ENCODE data around the gene MPI. TPM values are rescaled to one million over a fixed set of nuclear protein-coding genes. Genes with fewer than 3 reads are reported as not detected.

MPI gene
- polyA plus RNA-seq, 3 donors, result 66.1 to 71.9 (median 69.4) TPM

Other genes starting within 250 kb of the MPI start
- 10 to 100 TPM; 41.8 to 44.1 (median 42.0) TPM for gene EDC3, start 194.0 kb upstream of the MPI start, polyA plus RNA-seq (ENCODE audit: insufficient read length in 3 of 3)
- gene CYP1A1, start 164.5 kb upstream of the MPI start, polyA plus RNA-seq (ENCODE audit: insufficient read length in 3 of 3), result under 1 TPM in 1 of 3 donors, not detected in 2; 0.12 TPM
- under 1 TPM; 0.13 to 0.38 (median 0.23) TPM for gene CYP1A2, start 141.2 kb upstream of the MPI start, polyA plus RNA-seq (ENCODE audit: insufficient read length in 3 of 3)
- gene CSK, start 108.0 kb upstream of the MPI start, polyA plus RNA-seq (ENCODE audit: insufficient read length in 3 of 3), result 10 to 100 TPM; 42.2 to 53.4 (median 47.1) TPM
- not detected for gene LMAN1L, start 77.2 kb upstream of the MPI start, polyA plus RNA-seq (ENCODE audit: insufficient read length in 3 of 3)
- gene CPLX3, start 63.4 kb upstream of the MPI start, polyA plus RNA-seq (ENCODE audit: insufficient read length in 3 of 3), result not detected
- gene ULK3, start 46.9 kb upstream of the MPI start, polyA plus RNA-seq (ENCODE audit: insufficient read length in 3 of 3), result 10 to 100 TPM; 27.9 to 33.5 (median 31.1) TPM
- 10 to 100 TPM; 69.1 to 71.3 (median 69.7) TPM for gene SCAMP2, start 16.7 kb upstream of the MPI start, polyA plus RNA-seq (ENCODE audit: insufficient read length in 3 of 3)
- 10 to 100 TPM; 51.7 to 59.3 (median 57.2) TPM for gene FAM219B, start 16.8 kb downstream of the MPI start, polyA plus RNA-seq (ENCODE audit: insufficient read length in 3 of 3)
- gene COX5A, start 48.0 kb downstream of the MPI start, polyA plus RNA-seq (ENCODE audit: insufficient read length in 3 of 3), result 100 to 1,000 TPM; 183 to 221 (median 217) TPM
- 1 to 10 TPM; 2.1 to 3.4 (median 2.5) TPM for gene RPP25, start 66.7 kb downstream of the MPI start, polyA plus RNA-seq (ENCODE audit: insufficient read length in 3 of 3)
- 10 to 100 TPM; 19.9 to 25.7 (median 21.7) TPM for gene SCAMP5, start 105.5 kb downstream of the MPI start, polyA plus RNA-seq (ENCODE audit: insufficient read length in 3 of 3)
- gene PPCDC, start 133.5 kb downstream of the MPI start, polyA plus RNA-seq (ENCODE audit: insufficient read length in 3 of 3), result 10 to 100 TPM; 10.2 to 15.7 (median 12.5) TPM

Measured in renal cortex interstitium (tissue), 3 donors.